ENCODE data around the gene IQGAP3. TPM values are rescaled to one million over a fixed set of nuclear protein-coding genes. Genes with fewer than 3 reads are reported as not detected.
A peak's percentile ranks its signal among the peaks of the same experiment; 100 is the strongest.

Gene IQGAP3
- polyA plus RNA-seq, 1 donor from 2014 or later, result not detected

DNA sequence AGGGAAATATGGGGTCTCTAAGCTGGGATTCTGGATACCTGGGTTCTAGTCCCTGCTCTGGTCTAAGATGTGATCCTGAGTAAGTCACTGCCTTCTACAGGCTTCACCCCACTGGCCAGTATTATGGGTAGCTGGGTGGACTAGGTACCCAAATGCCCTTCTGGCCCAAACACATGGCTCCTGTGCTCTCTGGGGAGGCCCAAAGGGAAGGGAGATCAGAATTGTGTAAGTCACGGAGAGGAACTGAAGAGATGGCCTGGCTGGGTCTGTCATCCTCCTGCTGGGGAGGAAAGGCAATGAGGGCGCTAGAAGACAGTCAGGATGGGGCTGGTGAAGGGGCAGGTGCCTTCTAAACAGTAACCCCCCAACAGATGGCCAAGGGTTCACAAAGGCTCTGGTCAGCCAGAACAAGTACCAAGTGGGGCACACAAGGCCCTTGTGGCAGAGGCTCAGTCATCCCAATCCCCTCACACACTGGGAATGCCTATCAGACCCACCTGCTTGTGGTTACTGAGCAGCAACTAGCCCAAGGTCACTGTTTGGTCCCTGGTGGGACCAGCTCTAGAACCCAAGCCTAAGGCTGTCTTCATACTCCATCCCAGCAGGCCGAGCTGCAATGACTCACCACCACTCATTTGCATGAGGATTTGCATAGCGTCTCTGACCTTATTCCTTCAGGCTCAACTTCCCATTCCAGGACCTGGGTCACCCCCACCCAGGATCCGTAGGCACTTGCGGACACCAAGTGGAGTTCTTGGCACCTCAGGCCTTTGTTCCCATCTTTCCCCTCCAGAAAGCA is 81.0 kb downstream of the IQGAP3 start:
- Mint-ChIP-seq H3K36me3 (peaks cover 1% of the 10 kb centered on the region), H3K4me1 (peaks cover 72 to 89% (median 83%) of the 10 kb centered on the region in 3 donors), H3K27me3 (no peaks in the 10 kb centered on the region), H3K4me3 (peak overlapping the region; percentile 78 to 97 (median 86)), H3K27ac (peak overlapping the region; percentile 93 to 98 (median 97)), H3K9me3 (no peaks in the 10 kb centered on the region)

DNA sequence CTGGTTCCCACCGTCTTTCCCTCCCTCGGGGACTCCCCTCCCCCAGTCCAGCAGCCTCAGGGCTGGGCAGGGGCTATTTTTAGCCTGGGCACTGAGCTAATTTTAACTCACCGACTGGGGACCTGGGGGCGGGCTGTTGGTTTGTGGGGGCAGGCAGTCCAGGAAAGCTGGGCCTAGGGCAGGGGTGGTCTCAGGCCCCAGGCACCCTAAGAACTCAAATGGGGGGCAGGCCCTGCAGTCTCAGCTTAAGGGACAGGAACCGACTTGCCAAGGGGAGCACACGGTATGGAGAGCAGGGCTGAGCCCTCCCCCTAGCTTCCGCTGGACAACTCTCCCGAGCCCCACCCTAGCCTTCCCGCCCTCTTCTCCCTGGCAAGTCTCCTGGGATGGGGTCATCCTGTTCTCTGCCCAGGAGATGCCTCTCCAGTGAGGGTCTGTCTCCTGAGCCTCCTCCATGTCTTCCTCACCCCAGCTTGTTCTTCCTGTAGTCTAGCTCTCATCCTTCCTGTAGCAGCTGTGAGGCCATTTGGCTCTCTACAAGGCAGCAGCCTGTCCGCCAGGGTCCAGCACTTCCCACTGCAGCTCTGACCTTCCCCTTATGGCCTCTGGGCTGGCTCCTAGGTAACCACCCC is 81.8 kb downstream of the IQGAP3 start:
- no peaks in the 10 kb centered on the region for H3K9me3 Mint-ChIP-seq
- peak overlapping the region; percentile 41 to 97 (median 84) for H3K4me3 Mint-ChIP-seq
- no peaks in the 10 kb centered on the region for H3K27me3 Mint-ChIP-seq
- H3K4me1 Mint-ChIP-seq, result peaks cover 66 to 83% (median 76%) of the 10 kb centered on the region in 3 donors
- H3K36me3 Mint-ChIP-seq, result peaks cover 1% of the 10 kb centered on the region
- H3K27ac Mint-ChIP-seq, result peak overlapping the region; percentile 95 to 98 (median 97)

DNA sequence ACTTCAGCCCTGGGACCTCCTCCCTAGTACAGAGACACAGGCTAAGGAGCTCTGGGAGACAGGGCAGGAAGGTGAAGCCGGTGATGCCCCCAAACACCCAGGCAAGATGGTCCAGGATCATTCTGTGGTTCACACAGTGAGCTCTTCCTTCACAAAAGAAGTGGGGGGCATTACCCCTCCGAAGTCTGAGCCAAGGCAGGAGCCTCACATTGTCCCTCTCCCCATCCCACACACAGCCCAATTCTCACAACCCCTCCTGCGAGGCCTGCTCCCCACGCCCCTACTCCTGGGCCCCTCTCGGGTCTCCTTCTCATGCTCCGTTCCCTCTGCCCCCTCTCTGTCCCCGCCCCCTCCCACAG is 82.5 kb downstream of the IQGAP3 start:
- H3K4me3 Mint-ChIP-seq, result peak overlapping the region in 3 of 4 donors; percentile 17 to 97 (median 91)
- H3K36me3 Mint-ChIP-seq, result no peaks in the 10 kb centered on the region
- H3K27me3 Mint-ChIP-seq, result no peaks in the 10 kb centered on the region
- H3K27ac Mint-ChIP-seq, result peak overlapping the region; percentile 95 to 97 (median 96)
- H3K9me3 Mint-ChIP-seq, result no peaks in the 10 kb centered on the region
- H3K4me1 Mint-ChIP-seq, result peaks cover 61 to 79% (median 70%) of the 10 kb centered on the region in 3 donors

DNA sequence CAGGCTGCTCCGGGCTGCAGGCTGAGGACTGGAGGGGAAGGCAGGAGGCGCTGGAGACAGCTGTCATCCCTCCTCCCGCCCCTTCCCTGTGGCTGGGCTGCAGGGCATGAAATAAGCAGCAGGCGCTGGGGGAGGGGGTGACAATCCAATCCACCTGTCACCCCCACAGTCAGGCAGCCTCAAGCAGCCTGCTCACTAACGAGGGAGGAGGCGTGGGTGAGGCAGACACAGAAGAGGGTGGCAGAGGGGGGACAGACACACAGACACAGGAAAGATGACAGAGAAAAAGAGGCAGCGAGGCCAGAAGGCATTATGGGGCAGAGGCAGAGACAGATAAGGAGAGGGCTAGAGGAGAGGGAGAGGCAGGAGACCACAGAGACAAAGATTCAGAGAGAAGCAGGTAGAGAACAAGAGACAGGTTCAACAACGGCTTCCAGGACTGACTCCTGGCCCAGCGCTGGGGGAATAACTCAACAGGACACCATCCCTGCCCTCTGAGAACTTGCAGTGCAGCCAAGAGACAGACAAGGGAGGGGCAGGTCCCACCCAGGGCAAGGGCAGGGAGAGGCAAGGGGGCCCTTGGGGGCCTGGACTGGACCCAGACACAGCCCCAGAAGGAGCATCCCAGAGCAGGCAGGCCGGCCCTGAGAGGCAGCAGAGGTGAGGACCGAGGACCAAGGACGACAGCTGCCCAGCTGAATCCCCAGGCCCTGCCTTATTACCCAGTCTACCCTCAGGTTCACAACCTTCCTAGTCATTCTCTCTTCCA is 83.0 kb downstream of the IQGAP3 start:
- no peaks in the 10 kb centered on the region for H3K27me3 Mint-ChIP-seq
- H3K36me3 Mint-ChIP-seq, result no peaks in the 10 kb centered on the region
- peaks cover 62 to 78% (median 71%) of the 10 kb centered on the region in 3 donors for H3K4me1 Mint-ChIP-seq
- H3K4me3 Mint-ChIP-seq, result peak overlapping the region; percentile 65 to 97 (median 84)
- no peaks in the 10 kb centered on the region for H3K9me3 Mint-ChIP-seq
- peak overlapping the region; percentile 95 to 97 (median 96) for H3K27ac Mint-ChIP-seq

DNA sequence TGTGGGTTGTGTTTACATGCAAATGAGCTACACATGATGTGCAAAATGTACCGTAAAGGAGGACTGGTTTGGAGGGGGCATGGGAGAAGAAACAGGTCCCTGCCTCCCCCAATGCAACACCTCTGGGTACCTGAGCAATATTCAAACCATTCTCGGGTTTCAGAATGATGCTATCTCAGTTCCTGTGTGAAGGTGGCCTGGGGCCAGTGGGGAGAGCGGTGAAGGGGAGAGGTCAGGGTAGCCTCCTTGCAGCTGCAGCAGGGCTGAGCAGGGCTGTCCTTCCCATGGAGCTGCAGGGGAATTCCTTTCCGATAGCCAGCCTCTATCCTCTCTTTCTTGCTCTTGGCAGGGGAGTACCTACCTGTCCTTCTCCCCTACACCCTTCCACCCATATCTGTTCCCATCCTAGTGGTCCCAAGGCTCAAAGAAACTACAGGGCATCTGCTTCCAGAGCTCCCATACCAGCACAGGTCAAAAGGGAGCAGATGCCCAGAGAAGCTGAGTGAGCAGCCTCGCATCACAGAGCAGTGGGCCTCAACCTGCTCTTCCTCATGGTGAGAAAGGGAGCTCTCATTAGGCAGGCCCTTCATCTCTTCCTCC is 83.7 kb downstream of the IQGAP3 start:
- Mint-ChIP-seq H3K27me3 (no peaks in the 10 kb centered on the region), H3K4me3 (peak overlapping the region; percentile 65 to 90 (median 80)), H3K36me3 (no peaks in the 10 kb centered on the region), H3K4me1 (peaks cover 63 to 78% (median 69%) of the 10 kb centered on the region in 3 donors), H3K27ac (peak overlapping the region; percentile 95 to 97 (median 96)), H3K9me3 (no peaks in the 10 kb centered on the region)

DNA sequence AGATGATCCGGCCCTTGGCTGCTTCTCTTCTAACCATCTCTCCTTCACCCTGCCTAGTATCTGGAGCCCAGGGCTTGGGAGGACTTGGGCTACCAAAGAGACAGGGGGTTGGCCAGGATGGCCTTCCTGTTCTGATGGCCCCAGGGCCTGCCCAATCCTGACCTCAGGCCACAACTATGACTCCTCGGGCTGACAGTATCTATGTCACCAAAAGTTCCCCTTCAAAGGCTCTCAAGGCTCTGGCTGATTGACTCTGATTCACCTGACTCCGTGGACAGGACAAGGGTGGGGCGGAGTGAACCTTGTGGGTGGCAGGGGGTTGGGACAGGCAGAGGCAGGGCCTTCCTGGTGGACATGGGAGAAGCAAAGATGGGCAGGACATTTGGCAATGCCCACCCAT is 84.5 kb downstream of the IQGAP3 start:
- H3K9me3 Mint-ChIP-seq, result no peaks in the 10 kb centered on the region
- H3K27me3 Mint-ChIP-seq, result no peaks in the 10 kb centered on the region
- H3K4me3 Mint-ChIP-seq, result peak overlapping the region; percentile 64 to 90 (median 80)
- peak overlapping the region; percentile 95 to 97 (median 96) for H3K27ac Mint-ChIP-seq
- H3K36me3 Mint-ChIP-seq, result no peaks in the 10 kb centered on the region
- peaks cover 59 to 72% (median 66%) of the 10 kb centered on the region in 3 donors for H3K4me1 Mint-ChIP-seq

DNA sequence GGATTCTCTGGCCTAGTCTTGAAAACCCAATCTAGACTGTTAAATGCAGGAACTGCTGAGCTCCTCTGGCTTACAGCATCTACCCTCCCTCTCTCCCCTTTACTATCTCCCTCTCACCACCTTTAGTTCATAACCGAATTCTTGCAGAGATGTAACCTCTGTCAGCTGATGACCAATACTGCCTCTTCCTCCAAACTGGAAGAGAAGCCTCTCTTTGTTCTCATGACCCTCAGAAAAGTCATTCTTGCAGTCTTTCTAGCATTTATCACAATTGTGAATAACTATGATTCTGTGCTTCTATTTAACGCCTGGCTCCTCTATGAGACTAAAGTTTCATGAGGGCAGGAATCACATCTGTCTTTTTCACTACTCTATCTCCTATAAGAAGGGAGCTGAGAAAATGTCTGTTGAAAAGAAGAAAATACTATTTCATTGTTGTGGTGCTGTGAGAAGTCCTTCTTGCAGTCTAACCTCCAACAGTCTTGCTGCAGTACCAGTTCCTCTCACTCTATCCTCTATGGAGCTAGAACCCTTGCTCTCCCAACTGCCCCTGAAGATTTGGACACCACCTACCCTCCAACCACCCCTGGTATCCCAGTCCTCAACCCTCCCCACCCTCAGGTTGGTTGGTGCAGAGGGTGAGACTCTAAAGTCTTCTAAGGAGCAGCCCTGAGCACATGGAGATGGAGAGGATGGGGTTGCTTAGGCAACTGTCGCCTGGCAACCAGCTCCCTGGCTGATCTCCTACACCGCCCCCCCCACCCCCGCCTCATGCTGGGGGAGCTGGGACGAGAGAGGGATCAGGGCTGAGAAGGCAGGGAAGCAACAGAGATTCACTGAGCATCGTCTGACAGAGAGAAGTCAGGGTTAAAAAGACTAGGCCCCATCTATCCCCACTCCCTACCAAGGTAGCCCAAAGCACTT is 85.7 kb downstream of the IQGAP3 start:
- H3K27me3 Mint-ChIP-seq, result no peaks in the 10 kb centered on the region
- H3K27ac Mint-ChIP-seq, result peak overlapping the region; percentile 95 to 97 (median 96)
- H3K9me3 Mint-ChIP-seq, result no peaks in the 10 kb centered on the region
- peak overlapping the region in 2 of 4 donors; percentile 39 to 61 for H3K4me3 Mint-ChIP-seq
- peaks cover 50 to 71% (median 57%) of the 10 kb centered on the region in 3 donors for H3K4me1 Mint-ChIP-seq
- H3K36me3 Mint-ChIP-seq, result no peaks in the 10 kb centered on the region

DNA sequence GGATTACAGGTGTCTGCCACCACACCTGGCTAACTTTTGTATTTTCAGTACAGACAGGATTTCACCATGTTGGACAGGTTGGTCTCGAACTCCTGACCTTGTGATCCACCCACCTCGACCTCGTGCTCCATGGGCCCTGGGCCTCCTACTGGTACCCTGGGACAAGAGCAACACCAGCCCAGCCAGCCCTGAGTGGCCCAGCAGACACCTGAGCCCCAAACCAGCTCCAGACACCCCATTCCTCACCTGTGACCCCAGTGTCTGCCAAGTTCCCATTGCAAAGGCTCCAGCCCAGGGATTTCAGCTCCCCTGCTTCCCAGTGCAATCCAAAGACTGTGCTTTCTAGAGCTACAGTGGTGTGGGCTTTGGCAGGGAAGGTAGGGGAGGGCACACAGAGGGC is 86.4 kb downstream of the IQGAP3 start:
- Mint-ChIP-seq H3K36me3 (no peaks in the 10 kb centered on the region), H3K27ac (peak overlapping the region in 2 of 3 donors; percentile 95 to 97), H3K9me3 (no peaks in the 10 kb centered on the region), H3K4me1 (peaks cover 50 to 71% (median 58%) of the 10 kb centered on the region in 3 donors), H3K27me3 (no peaks in the 10 kb centered on the region), H3K4me3 (no peak overlapping the region)

DNA sequence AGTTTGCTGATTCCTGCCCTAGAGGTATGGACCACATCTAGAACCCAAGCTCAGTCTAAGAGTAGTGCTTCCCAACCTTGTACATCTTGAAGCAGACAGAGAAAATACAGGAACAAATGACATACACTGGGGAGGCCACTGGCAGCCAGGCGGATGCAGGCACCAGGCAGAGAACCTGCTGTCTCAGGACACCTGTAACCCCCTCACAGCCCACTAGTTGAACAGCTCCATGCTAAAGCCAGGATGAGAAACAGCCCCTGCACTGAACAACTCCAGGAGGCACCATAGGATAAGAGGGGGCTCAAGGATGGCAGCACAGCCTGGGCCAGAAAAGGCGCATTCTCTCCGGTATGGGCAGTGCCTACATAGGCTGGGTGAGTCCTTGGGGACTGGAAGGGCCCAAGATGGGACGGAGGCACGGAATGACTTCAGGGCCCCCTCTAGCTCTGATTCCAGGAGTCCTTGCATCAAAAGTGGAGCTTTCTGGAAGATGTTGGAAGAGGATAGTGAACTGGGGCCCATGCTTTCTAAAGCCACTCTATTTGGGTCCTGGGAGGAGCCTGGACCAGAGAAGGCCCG is 87.8 kb downstream of the IQGAP3 start:
- H3K4me3 Mint-ChIP-seq, result peak overlapping the region in 3 of 4 donors; percentile 39 to 55 (median 44)
- H3K27me3 Mint-ChIP-seq, result no peaks in the 10 kb centered on the region
- H3K27ac Mint-ChIP-seq, result peak overlapping the region; percentile 79 to 86 (median 83)
- H3K36me3 Mint-ChIP-seq, result peaks cover 2% of the 10 kb centered on the region
- H3K9me3 Mint-ChIP-seq, result no peaks in the 10 kb centered on the region
- peaks cover 53 to 70% (median 54%) of the 10 kb centered on the region in 3 donors for H3K4me1 Mint-ChIP-seq

DNA sequence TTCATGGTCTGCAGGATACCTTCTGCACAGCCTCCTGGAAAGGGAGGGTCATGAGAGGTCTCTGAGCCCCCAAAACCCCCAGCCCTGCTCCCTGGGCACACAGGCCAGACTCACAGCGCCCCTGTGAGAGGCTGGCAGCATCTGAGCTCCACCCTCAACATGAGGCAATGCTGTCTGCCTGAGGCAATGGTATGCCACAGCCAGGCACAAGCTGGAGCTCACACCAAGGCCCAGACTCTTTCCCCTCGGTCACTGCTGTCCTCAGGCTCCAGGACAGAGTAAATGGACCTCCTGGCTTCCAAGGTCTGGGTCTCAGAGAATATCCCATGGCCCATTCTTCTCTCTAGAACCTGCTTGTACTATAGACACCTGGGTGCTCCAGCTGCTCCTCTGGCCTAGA is 89.0 kb downstream of the IQGAP3 start:
- H3K27me3 Mint-ChIP-seq, result no peaks in the 10 kb centered on the region
- H3K4me3 Mint-ChIP-seq, result peak overlapping the region in 2 of 4 donors; percentile 44 to 74
- H3K9me3 Mint-ChIP-seq, result no peaks in the 10 kb centered on the region
- H3K27ac Mint-ChIP-seq, result peak overlapping the region; percentile 79 to 87 (median 86)
- H3K4me1 Mint-ChIP-seq, result peaks cover 44 to 61% (median 47%) of the 10 kb centered on the region in 3 donors
- H3K36me3 Mint-ChIP-seq, result peaks cover 2% of the 10 kb centered on the region

DNA sequence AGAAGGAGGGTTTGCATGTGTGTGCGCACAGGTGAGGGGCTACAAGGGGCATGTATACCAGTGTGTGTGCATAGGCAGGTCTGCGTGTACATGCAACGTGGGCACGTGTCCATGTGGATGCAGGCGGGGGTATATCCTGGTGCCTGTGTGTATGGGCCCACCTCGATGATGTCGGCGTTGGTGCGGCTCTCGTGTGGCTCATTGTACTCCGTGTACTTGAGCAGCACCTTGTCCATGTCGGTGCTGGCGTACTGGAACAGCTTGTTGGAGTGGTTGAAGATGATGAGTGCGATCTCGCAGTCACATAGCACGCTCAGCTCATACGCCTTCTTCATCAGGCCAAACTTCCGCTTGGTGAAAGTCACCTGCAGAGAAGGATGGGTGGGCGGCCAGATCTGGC is 90.1 kb downstream of the IQGAP3 start:
- Mint-ChIP-seq H3K27ac (peak overlapping the region; percentile 72 to 95 (median 87)), H3K4me1 (peaks cover 34 to 51% (median 36%) of the 10 kb centered on the region in 3 donors), H3K9me3 (no peaks in the 10 kb centered on the region), H3K27me3 (no peaks in the 10 kb centered on the region), H3K4me3 (peak overlapping the region in 1 of 4 donors; percentile 3), H3K36me3 (peaks cover 2% of the 10 kb centered on the region)

DNA sequence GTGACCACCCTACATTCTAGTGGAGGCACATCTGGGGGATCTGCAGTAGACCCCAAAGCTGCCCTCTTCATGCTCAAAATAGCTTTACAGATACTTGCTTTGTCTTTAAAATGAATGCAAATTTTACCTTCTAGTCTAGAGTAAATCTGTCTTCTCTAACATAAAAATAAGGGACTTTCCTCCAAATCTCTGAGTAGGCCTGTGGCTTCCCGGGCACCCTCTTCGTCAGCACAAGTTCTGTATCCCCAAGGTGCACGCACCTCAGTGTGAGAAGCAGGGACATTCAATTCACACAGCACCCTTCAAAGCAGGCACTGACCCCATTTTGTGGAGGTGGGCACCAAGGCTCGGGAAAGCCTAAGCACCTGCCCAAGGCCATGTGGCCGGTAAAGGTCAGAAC is 90.8 kb downstream of the IQGAP3 start:
- Mint-ChIP-seq H3K36me3 (peaks cover 2% of the 10 kb centered on the region), H3K4me3 (peak overlapping the region; percentile 19 to 84 (median 50)), H3K9me3 (no peaks in the 10 kb centered on the region), H3K27me3 (no peaks in the 10 kb centered on the region), H3K4me1 (peaks cover 29 to 45% (median 32%) of the 10 kb centered on the region in 3 donors), H3K27ac (peak overlapping the region; percentile 72 to 95 (median 87))

DNA sequence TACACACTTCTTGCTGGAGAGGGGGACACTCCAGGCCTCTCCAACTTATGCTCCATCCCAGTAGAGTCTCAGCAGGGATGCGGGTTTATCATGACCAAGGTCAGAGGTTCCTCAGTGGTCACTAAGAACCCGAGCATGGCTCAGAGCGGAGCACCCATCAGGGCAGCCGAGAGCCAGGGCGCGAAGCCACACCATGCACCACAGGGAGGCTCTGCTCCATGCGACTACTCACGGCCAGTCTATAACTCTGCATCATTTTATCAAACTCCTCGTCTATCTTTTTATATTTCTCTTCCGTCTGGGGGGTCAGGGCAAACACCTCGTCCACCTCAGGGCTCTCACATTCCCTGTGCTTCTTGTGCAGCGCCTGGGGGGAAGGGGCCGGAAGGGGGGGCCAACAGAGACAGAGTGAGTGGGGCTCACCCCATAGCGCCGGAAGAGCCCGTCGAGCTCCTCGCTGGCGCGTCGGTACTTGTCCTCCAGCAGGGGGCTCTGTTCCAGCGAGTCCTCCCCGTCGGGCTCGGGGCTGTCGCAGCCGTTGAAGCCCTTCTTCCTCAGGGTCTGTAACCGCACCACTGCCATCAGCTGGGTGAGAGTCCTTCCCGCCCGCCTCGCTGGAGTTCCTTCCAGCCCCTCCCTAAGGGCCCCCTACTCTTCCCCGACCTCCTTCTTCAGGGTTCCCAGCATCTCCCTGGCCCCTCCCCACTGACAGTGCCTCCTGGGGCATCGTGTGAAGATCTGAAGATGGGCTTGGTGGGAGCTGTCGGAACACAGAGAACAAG is 91.8 kb downstream of the IQGAP3 start:
- H3K36me3 Mint-ChIP-seq, result peaks cover 2% of the 10 kb centered on the region
- no peaks in the 10 kb centered on the region for H3K9me3 Mint-ChIP-seq

More for the DNA sequence above, 91.8 kb downstream of the IQGAP3 start:
- H3K4me3 Mint-ChIP-seq, result peak overlapping the region; percentile 57 to 86 (median 77)
- no peaks in the 10 kb centered on the region for H3K27me3 Mint-ChIP-seq
- H3K4me1 Mint-ChIP-seq, result peaks cover 27 to 43% (median 29%) of the 10 kb centered on the region in 3 donors
- peak overlapping the region; percentile 72 to 95 (median 87) for H3K27ac Mint-ChIP-seq

Data from IgD-negative memory B cell (primary cell).